Putamen (tissue), 1 donor: ENCODE data around the gene PRKCA.

Experiments
- DNase-seq: peaks from one replicate; pipeline ENCODE4 v3.0.0-alpha.2; 2016; ENCODE audit warnings: low spot score

The PRKCA gene

DNA sequence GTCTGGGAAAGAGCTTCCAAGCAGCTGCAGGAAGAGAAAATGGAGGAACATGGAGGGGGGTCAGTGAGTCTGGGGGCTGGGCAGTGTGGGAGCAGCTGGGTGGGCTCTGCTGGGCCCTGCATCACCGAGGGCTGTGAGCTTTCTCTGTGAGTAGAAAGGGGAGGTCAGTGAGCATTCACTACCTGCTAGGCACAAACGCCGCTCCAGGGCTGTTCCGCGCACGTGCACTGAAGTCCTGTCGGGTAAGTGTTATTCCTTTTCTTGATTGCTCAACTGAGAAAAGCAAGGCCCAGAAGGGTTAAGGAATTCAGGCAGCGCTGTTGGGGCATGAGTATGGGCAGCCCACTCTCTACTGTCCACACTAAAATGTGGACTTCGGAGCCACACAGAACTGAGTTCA is 537.2 kb downstream of the PRKCA start:
- no peak for DNase-seq

DNA sequence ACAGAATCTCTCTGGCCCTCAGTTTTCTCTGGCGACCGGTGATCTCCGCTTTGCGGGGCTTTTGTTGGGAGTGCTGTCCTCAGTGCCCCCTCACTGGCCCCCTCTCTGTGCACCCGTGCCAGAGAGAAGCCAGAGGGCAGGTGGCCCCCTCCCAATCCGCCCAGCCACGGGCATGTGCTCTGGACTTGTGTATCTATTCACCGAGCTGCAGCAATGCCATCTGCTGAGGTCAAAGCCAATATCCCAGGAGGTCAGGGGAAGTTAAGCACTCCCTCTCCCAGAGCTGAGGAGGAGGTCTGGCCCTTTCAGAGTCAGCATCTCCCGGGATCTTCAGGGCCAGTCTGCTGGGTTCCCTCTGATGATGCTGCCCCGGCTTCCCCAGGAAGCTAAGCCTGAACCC is 537.6 kb downstream of the PRKCA start:
- DNase-seq = no peak

DNA sequence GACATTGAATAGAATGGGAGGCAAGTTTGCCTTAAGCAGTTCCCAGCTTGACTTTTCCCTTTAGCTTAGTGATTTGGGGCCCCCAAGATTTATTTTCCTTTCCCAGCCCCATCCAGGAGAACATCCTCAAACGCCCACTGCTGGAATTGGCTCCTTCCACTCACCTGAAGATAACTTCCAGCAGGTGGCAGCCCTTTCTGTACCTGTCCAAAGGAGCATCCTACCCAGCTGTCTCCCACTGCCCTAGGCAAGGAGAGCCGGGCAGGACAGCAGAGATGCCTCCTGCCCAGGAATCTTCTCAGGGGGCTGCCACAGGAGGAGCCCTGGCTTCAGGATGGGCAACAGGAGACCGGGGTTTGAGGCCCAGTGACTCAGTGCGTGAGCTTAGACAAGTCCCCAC is 538.9 kb downstream of the PRKCA start:
- DNase-seq = no peak

DNA sequence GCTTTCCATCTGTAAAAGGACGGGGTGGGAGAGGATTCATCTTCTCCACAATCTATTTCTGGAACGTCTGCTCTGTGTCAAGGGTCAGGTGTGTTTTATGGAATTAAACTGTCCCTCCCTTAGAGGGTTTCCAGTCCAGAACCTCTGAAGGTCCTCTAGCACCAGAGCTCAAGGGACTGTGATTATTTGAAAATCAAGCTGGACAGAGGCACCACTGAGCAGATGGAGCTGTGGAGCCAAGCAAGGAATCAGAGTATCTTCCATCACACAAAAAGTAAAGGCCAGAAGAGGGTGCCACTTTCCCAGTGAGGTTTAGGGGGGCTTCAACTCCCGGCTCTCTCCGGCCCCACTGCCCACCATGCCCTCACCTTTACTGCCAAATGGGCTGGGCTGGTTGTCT is 539.3 kb downstream of the PRKCA start:
- no peak for DNase-seq

DNA sequence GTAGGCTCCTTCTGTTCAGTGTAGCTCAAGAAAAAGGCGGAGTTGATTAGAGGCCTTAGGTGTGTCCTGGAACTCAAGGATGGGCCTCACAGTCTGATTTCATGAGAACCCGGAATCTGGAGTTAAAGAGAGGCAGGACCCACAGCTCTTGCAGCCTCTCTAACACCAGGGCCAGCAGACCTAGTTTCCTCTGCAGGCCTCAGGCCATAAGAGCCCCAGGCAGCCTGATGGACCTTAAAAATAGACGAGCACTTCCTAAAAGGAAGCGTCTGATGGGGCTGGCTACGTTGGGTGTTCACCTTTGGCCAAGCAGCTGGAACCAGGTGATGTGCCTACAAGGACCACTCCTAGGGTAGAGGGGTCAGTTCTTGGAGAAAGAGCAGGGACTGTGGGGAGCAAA is 540.1 kb downstream of the PRKCA start:
- no peak for DNase-seq

DNA sequence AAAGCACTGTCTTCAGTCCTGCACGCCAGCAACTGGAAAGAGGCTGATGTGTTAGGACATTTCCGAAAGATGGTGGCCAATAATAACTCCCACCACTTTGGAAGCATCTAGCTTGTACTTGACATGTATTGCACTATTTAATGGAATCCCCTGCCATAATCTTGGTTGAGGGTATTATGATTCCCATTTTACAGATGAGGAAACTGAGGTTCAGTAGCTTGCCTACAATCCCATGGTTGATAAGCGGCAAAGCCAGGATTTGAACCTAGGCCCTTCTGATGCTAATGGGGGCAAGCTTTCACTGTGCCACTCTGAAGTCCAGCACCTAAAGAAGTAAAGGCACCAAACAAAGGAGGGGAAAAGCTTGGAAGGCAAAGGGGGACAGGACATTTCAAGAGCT is 540.5 kb downstream of the PRKCA start:
- DNase-seq = no peak

DNA sequence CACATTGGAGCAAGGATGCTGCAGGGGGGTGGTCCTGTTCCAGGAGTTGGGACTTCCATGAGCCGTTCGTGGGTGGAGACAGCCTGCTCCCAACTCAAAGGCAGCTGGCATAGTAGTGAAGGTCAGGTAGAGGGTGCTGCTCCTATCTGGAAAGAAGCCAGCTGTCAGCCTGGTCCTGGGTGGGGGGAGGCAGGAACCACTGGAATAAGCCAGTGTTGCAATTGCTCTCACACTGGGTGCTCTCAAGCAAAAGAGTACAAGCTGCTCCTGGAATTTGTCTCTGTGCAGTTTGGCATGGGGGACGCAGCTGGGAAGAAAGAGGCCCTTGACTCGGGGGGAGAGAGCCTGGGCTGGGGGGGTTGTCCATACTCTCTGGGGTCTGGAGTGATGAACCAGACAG is 541.2 kb downstream of the PRKCA start:
- no peak for DNase-seq

DNA sequence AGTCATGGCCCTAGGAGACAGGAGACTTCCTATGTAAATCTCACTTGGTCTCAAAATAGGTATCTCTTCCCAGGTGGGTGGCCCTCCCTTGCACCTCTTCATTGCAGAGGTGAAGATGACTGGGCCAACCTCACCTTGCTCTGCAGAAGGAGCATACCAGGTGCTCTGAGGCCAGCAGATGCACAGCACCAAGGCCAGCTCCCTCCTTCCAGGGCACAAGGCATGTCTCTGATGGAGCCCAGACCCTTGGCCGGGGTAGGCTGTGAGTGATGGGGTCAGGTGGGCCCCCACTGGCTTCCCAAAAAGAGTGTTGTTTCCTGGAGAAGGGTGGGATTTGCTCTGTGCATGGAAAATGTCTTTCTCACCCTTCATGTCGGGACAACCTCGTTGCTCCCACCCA is 545.3 kb downstream of the PRKCA start:
- DNase-seq = no peak

DNA sequence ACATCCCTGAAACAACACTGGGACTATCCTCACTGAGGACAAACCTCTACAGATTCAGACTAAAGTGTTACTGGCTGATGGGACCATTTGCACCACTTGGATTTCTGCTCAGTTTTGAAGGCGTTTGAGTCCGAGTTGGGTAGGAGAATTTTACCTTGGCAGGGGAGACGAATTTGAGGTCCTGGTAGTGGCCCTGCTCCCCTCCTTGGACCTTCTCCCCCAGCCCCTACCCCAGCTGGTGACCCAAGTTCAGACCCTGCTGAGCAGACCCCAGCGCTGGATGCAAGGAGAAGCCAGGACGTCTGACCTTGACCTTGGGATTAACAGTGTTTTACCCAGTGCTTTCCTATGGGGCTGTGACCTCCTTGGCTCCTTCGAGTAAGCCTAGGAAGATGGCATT is 546.1 kb downstream of the PRKCA start:
- no peak for DNase-seq

DNA sequence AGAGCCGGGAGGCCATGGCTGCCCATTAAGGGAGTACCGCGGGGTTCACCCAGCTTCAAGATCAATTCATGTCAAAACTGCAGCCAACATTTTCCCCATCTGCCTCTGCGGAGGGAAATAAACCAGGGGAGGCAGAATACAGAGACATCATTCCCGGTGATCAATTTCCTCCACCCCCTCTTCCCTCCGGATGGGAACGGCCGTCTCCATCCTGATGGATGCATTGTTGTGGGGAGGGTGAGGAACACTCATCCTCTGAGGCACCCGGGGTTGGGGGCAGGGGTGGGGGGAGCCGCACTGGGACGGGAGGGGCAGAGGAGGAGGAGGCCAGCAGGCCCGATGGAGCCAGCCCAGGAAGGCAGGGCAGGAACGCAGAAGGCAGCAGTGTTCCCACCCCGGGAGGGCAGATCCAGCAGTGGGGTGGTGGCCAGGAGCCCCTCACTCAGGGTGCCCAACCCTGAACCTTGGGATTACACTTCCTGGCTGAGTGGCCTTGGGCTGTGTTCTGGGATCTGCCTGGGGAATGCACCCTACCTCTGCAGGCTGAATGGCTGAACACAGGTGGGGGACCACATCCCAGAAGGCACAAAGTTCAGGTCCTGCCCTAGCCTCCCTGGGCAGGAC is 546.7 kb downstream of the PRKCA start:
- no peak for DNase-seq

DNA sequence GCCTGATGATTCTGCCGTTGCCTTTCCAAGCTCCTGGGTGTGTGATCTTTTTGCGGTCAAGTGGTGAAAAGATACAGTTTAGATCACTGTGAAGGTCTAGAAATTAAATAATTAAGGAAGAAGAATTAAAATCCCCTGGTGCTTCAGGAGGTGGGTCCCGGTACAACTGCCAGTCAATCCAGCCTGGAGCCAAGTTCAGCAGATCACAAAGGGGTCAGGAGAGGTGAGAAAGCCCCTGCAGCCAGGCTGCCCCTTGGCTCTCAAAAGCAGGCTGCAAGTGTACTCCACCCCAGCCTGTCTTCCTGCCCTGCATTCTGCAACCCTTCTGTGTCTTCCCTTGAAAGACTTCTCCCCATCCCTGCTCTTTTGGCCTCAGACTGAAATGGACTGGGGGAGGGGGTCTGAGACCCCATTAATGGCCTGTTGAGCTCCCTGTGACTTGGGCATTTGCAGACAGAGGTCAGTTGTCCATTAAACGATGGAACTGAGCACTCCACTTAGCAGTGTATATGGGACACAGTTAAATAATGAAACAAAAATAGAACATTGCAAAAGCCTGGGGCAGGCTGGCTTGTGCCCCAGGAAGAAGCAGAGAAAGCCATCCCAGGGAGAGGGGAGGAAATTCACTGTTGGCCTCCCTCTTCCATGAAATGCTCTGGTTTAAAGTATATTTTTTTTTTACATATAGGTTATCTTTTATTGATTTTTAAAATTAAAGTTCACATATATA is 547.6 kb downstream of the PRKCA start:
- DNase-seq = no peak

DNA sequence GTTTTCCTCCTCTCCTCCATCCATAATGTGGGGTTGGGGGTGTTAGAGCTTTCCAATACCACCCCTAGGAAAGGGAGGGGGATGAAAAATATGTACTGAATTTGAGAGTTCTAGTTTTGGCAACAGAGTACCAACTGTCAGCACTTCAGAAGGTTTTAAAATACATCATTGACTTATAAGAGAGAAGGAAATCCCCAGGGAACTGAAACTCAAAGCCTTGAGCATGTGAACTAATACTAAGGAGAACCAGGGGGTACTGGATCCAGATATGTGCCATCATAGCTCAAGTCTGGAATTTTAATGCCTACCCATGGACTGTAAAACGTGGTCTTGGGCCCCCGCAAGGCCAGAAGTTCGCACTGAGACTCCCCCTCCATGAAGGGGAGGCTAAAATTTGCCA is 548.3 kb downstream of the PRKCA start:
- DNase-seq = no peak

DNA sequence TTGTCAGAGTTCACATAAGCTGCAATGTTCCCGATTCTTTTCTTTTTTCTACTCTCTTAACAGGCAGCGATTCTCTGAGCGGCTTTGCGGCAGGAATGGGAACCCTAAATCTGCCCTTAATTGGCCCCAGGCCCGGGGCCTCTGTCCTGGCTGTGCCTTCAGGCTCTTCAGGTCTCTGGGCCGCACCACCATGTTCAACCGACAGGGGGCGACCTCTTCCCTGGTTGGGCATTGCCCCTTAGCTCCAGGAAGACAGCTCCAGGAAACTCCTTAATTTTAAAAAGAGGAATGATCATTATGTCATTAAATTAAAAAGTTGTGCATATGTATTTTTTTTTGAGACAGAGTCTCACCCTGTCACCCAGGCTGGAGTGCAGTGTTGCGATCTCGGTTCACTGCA is 552.8 kb downstream of the PRKCA start:
- no peak for DNase-seq

DNA sequence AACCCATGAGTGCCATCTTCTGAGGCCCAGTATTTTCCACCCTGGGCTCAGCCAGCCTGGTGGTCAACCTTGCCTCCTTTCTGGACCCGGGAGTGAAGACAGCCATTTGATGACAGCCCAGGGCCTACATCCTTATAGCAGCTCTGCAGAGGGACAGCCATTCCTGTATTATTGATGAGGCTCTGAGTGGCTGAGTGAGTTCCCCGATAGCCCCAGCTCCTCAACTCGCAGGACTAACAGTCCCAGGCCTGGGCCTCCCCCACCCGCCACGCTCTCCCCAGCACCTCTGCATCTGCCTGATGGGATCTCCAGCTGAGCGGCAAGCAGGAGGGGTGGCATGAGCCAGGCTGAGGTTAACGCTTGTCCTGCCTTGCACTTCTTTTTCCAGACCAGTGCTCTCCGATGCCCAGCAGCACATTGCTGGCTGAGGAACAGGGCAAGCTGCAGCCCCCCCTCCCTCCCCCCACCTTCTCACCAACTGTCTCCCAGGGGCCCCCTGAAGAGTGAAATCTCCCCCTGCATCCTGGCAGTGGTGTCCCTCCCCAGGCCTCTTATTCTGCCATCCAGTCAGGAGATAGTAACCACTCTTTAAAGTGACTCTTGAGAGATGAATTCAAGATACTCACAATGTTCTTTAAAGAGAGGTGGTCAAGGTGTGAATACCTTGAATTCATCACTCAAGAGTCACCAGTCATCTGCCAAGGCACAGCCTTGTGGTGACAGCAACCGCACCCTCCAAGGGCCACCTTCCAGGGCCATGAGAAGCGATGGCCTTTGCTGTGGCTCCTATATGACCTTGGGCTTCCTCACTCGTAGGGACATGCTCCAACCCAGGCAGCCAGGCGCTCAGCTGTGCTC is 556.0 kb downstream of the PRKCA start:
- DNase-seq = no peak

DNA sequence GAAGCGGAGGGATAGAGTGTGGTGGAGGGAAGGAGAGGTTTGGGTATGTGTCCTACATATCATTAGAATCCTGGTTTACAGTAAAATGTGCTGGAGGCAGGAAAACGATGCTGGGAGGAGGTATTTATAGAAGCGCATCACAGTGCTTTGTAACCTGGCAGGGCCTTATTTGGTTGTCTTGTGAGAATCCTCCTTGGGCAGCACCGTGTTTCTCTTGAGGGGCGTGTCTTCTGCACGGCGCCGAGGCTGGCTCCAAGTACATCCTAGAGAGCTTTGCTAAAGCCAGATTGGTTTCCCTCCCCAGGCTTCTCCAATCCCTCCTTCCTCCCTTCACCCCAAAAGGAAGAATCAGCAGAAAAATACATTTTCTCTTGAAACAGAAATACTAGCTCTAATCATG is 556.9 kb downstream of the PRKCA start:
- no peak for DNase-seq

DNA sequence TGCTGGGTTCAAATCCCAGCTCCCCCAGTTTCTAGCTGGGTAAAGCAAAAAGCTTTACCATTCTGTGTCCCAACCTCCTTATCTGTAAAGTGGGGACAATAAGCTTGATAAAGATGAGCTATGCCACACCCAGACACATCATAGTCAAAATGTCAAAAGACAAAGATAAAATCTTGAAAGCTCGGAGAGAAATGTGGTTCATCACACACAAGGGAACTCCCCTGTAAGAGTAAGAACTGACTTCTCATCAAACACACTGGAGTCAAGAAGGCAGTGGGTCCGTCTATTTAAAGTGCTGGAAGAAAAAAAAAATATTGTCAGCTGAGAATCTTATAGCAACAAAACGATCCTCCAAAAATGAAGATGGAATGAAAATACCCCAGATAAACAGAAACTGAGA is 557.8 kb downstream of the PRKCA start:
- DNase-seq = no peak
